ENCODE results near the gene HDAC4.

Gene HDAC4

DNA sequence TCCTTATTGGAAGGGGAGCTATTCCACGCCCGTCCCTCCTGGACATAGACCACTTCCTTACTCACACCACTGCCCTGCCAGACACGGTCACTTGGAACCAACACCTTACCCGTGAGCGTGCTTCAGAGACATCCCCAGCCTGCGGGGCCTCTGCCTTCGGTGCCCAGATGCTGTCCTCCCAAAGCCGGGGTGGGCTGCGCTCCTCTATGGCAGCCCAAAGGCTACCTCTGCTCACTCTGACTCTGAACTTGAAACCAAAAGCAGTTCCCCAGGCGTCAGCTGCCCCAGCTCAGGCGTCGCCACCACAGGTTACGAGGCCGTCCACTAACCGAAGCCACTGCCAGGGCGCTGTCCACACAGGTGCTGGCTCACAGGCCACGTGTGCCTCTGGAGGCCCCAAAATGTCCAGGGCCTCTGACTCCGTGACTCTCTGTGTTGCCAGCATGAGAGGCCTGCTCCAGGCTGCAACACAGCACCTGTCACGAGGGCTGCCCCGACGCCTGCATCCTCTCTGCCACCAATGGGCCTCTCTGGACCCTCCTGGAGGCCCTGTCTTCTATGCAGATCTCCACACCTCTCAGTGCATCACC is 23.8 kb downstream of the HDAC4 start:
- H3K27ac ChIP-seq (ENCODE audit: low read depth, low read length): no peak overlapping the region
- H3K27me3 ChIP-seq (ENCODE audit: control insufficient read depth in 1 of 2, insufficient read depth in 2 of 2, low read length in 2 of 2): no peaks in the 10 kb centered on the region
- H3K4me1 ChIP-seq (ENCODE audit: control insufficient read depth in 1 of 2, insufficient read depth in 2 of 2, low read length in 2 of 2): no peaks in the 10 kb centered on the region
- H3K4me3 ChIP-seq (ENCODE audit: low read depth in 1 of 2, low read length in 2 of 2): no peak overlapping the region
- H3K9ac ChIP-seq (ENCODE audit: low read depth in 1 of 2, low read length in 2 of 2): no peak overlapping the region
- H3K9me3 ChIP-seq (ENCODE audit: control insufficient read depth in 1 of 2, low read length in 2 of 2): no peaks in the 10 kb centered on the region
- H3K36me3 ChIP-seq (ENCODE audit: control insufficient read depth in 1 of 2, insufficient read depth in 2 of 2, low read length in 2 of 2): peaks cover 0 to 12% of the 10 kb centered on the region in 2 donors

DNA sequence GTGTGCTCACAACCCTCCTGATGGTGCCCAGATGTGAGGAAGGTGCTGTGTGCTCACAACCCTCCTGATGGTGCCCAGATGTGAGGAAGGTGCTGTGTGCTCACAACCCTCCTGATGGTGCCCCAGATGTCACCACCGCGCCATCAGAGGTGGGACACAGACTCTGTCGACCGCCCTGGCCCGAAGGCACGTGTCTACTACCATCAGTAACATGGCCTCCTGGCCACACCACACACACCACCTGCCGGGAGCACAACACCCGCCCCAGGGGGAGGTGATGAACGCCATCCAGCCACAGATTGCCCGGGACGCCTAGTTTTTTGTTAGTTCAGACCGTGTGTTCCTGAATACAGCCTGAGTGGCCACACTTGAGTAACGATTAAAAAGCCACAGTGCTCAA is 24.5 kb downstream of the HDAC4 start:
- no peak overlapping the region for H3K27ac ChIP-seq (ENCODE audit: low read depth, low read length)
- no peaks in the 10 kb centered on the region for H3K9me3 ChIP-seq (ENCODE audit: control insufficient read depth in 1 of 2, low read length in 2 of 2)
- H3K27me3 ChIP-seq (ENCODE audit: control insufficient read depth in 1 of 2, insufficient read depth in 2 of 2, low read length in 2 of 2): no peaks in the 10 kb centered on the region

DNA sequence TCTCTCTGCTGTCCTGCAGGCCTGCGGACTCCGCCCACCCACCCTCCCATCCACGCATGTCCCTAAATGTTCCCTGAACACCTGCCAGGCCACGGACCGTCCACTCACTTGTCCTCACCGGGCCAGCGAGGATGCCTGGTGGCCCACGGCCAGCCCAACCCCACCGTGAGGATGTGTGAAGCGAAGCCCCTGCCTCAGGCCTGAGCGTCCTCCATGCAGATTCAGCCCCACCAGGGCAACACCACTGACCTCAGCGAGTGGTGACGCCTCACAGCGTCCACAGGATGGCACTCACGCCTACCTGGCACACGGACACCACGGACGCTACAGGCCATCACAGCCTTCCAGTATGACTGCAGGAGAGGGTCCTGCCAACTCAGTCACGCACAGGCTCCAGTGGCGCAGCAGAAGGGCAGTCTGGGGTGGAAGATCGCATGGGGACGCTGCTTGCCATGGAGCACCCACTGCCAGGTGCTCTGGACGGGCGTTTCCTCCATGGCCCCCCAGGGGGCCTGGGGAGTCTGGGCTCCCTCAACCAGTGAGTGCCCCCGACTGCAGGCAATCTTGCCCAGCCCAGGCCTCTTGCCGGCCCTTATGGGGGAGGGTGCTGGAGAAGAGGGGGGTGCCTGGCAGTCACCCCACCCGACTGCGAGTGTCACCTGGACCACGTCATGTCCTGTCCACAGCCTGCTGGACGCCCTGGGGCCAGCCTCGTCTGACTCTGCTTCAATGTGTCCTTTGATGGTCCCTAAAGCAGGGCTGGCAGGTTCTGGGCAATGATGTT is 25.4 kb downstream of the HDAC4 start:
- H3K4me1 ChIP-seq (ENCODE audit: control insufficient read depth in 1 of 2, insufficient read depth in 2 of 2, low read length in 2 of 2): no peaks in the 10 kb centered on the region
- no peak overlapping the region for H3K4me3 ChIP-seq (ENCODE audit: low read depth in 1 of 2, low read length in 2 of 2)
- H3K9ac ChIP-seq (ENCODE audit: low read depth in 1 of 2, low read length in 2 of 2): no peak overlapping the region
- H3K9me3 ChIP-seq (ENCODE audit: control insufficient read depth in 1 of 2, low read length in 2 of 2): no peaks in the 10 kb centered on the region
- peaks cover 0 to 12% of the 10 kb centered on the region in 2 donors for H3K36me3 ChIP-seq (ENCODE audit: control insufficient read depth in 1 of 2, insufficient read depth in 2 of 2, low read length in 2 of 2)
- H3K27ac ChIP-seq (ENCODE audit: low read depth, low read length): no peak overlapping the region
- no peaks in the 10 kb centered on the region for H3K27me3 ChIP-seq (ENCODE audit: control insufficient read depth in 1 of 2, insufficient read depth in 2 of 2, low read length in 2 of 2)

More for the DNA sequence above, 24.5 kb downstream of the HDAC4 start:
- no peaks in the 10 kb centered on the region for H3K4me1 ChIP-seq (ENCODE audit: control insufficient read depth in 1 of 2, insufficient read depth in 2 of 2, low read length in 2 of 2)
- peaks cover 0 to 12% of the 10 kb centered on the region in 2 donors for H3K36me3 ChIP-seq (ENCODE audit: control insufficient read depth in 1 of 2, insufficient read depth in 2 of 2, low read length in 2 of 2)
- no peak overlapping the region for H3K4me3 ChIP-seq (ENCODE audit: low read depth in 1 of 2, low read length in 2 of 2)
- H3K9ac ChIP-seq (ENCODE audit: low read depth in 1 of 2, low read length in 2 of 2): no peak overlapping the region

DNA sequence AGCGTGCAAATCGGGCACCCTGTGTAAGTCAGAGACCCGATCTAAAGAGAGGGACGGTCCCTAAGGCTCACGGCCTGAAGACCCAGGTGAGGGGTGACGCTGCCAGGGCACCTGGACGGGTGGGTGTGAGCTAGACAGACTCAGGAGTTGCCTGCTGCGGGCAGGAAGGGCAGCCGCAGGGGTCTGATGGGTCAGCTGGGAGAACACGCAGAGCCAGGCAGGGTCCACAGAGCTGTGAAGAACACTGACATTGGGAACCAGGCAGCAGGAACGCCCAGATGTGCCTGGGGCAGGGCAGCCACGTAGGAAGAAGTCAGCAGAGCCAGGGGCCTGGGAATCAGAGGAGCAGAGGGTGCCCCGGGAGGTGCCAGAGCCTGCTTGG is 25.9 kb downstream of the HDAC4 start:
- Histone ChIP-seq H3K27ac (ENCODE audit: low read depth, low read length) (no peak overlapping the region), H3K4me3 (ENCODE audit: low read depth in 1 of 2, low read length in 2 of 2) (no peak overlapping the region), H3K9ac (ENCODE audit: low read depth in 1 of 2, low read length in 2 of 2) (no peak overlapping the region), H3K27me3 (ENCODE audit: control insufficient read depth in 1 of 2, insufficient read depth in 2 of 2, low read length in 2 of 2) (no peaks in the 10 kb centered on the region), H3K9me3 (ENCODE audit: control insufficient read depth in 1 of 2, low read length in 2 of 2) (no peaks in the 10 kb centered on the region), H3K36me3 (ENCODE audit: control insufficient read depth in 1 of 2, insufficient read depth in 2 of 2, low read length in 2 of 2) (peaks cover 0 to 16% of the 10 kb centered on the region in 2 donors), H3K4me1 (ENCODE audit: control insufficient read depth in 1 of 2, insufficient read depth in 2 of 2, low read length in 2 of 2) (no peaks in the 10 kb centered on the region)

DNA sequence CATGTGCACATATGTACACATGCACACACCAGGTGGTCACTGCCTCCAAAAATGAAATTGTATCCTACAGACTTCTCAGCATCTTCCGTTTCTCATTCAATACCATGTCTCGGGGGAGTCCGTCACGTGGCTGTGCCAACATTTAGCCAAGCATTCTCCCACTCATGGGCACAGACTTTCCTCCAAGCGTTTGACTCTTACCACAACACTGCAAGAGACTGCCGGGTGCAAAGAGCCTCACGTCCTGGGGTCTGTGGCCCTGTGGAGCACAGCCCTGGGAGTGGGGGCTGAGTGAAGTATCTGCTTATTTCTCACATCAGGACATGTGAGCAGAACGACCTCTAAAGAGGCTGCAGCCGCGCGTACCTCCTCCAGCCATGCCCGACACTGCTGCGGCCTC is 28.0 kb downstream of the HDAC4 start:
- Histone ChIP-seq H3K36me3 (ENCODE audit: control insufficient read depth in 1 of 2, insufficient read depth in 2 of 2, low read length in 2 of 2) (peaks cover 0 to 21% of the 10 kb centered on the region in 2 donors), H3K9ac (ENCODE audit: low read depth in 1 of 2, low read length in 2 of 2) (no peak overlapping the region), H3K27me3 (ENCODE audit: control insufficient read depth in 1 of 2, insufficient read depth in 2 of 2, low read length in 2 of 2) (no peaks in the 10 kb centered on the region), H3K4me1 (ENCODE audit: control insufficient read depth in 1 of 2, insufficient read depth in 2 of 2, low read length in 2 of 2) (no peaks in the 10 kb centered on the region), H3K9me3 (ENCODE audit: control insufficient read depth in 1 of 2, low read length in 2 of 2) (no peaks in the 10 kb centered on the region), H3K27ac (ENCODE audit: low read depth, low read length) (no peak overlapping the region), H3K4me3 (ENCODE audit: low read depth in 1 of 2, low read length in 2 of 2) (no peak overlapping the region)

DNA sequence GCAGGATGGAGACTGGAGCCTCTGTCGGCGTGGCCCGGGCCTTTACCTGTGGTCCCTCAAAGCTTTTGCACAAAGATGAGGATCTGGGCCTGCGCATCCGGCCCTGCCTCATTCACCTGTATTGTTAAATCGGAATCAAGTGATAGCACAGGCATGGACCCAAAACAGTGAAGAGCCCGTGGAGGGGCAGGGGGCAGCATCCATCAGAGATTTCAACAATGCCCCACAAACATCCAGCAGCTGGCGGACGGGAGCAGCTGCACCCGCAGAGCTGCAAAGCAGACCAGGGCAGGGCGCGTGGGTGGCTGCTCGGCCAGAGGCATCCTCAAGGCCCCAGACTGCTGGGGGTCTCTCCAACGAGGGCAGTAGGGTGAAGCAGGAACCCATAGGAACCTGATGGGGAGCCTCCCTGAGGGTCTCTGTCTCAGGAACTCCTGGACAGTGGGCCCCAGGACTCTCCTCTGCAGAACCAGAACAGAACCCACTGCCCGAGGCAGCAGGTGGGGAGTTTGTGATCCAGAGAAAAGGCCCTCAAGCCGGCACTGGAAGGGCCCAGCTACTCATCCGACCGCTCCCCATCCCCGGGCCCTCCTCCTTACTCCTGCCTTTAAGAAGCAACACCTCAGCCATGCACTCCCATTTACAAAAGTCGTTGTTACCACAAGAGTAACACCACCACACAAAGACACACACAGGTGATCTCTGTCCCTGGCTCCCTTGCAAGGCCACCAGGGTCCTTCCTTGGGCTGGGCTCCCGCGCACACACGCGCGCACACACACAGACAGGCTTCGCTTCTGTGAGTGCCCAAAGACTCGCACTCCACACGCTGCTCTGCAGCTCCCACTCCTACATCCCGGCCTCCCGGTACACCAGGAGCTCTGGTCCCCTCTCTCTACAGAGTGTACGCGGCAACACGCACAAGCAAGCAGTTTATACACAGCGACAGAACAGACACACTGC is 28.8 kb downstream of the HDAC4 start:
- Histone ChIP-seq H3K9me3 (ENCODE audit: control insufficient read depth in 1 of 2, low read length in 2 of 2) (no peaks in the 10 kb centered on the region), H3K27ac (ENCODE audit: low read depth, low read length) (no peak overlapping the region), H3K9ac (ENCODE audit: low read depth in 1 of 2, low read length in 2 of 2) (no peak overlapping the region), H3K4me1 (ENCODE audit: control insufficient read depth in 1 of 2, insufficient read depth in 2 of 2, low read length in 2 of 2) (no peaks in the 10 kb centered on the region), H3K27me3 (ENCODE audit: control insufficient read depth in 1 of 2, insufficient read depth in 2 of 2, low read length in 2 of 2) (no peaks in the 10 kb centered on the region), H3K4me3 (ENCODE audit: low read depth in 1 of 2, low read length in 2 of 2) (no peak overlapping the region), H3K36me3 (ENCODE audit: control insufficient read depth in 1 of 2, insufficient read depth in 2 of 2, low read length in 2 of 2) (peaks cover 0 to 16% of the 10 kb centered on the region in 2 donors)

DNA sequence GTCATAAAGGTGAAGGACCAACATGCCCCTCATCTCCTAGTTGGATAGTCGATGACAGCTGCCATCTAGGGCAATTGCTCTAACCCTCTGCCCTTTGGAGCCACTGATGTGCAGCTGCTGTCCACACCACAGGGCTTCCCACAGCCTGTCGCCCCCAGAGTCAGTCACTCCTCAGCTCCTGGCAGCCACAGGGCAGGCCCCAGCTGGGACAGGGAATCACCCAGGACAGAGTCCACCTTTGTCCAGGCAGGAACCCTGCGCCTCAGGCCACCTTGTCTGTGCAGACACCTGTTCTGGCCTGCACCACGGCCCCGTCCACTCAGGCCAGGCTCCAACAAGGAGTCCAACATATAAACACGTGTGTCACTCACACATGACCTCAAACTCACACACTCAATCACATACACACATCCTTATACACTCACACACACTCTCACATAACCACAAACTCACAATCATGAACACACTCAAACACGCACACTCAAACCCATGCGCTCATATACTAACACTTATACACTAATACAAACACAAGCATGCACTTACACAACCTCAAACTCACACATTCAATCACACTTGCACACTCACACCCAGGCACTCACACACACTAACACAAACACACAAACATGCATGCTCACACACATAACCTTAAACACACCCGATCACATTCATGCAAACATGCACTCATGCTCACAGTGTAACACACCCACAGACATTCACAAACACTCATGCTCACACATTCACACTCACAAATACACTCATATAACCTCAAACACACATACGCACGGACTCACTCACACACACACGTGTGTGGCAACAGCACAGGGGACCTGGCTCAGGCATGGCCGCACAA is 29.7 kb downstream of the HDAC4 start:
- H3K4me3 ChIP-seq (ENCODE audit: low read depth in 1 of 2, low read length in 2 of 2): no peak overlapping the region
- peaks cover 0 to 12% of the 10 kb centered on the region in 2 donors for H3K36me3 ChIP-seq (ENCODE audit: control insufficient read depth in 1 of 2, insufficient read depth in 2 of 2, low read length in 2 of 2)
- H3K27me3 ChIP-seq (ENCODE audit: control insufficient read depth in 1 of 2, insufficient read depth in 2 of 2, low read length in 2 of 2): no peaks in the 10 kb centered on the region
- H3K9ac ChIP-seq (ENCODE audit: low read depth in 1 of 2, low read length in 2 of 2): no peak overlapping the region
- no peaks in the 10 kb centered on the region for H3K9me3 ChIP-seq (ENCODE audit: control insufficient read depth in 1 of 2, low read length in 2 of 2)
- no peak overlapping the region for H3K27ac ChIP-seq (ENCODE audit: low read depth, low read length)
- no peaks in the 10 kb centered on the region for H3K4me1 ChIP-seq (ENCODE audit: control insufficient read depth in 1 of 2, insufficient read depth in 2 of 2, low read length in 2 of 2)

DNA sequence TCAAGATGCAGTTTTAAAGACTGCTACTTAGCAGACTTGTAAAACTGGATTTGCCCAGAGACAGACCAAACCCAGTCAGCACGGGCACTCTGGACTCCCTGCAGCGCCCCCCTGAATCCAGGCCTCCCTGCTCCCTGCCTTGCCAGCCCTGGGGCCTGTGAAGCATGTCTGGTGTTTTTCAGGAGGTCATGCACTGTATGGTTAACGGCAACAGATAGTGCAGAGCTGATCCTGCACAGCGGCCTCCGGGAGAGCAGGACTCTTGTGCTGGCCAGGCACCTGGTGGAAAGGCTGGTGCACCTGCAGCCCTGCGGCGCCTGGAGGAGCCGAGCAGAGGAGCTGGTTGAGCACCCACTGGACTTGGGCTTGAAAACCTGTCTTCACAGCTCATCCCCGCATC is 30.4 kb downstream of the HDAC4 start:
- Histone ChIP-seq H3K4me3 (ENCODE audit: low read depth in 1 of 2, low read length in 2 of 2) (no peak overlapping the region), H3K27ac (ENCODE audit: low read depth, low read length) (no peak overlapping the region), H3K9me3 (ENCODE audit: control insufficient read depth in 1 of 2, low read length in 2 of 2) (no peaks in the 10 kb centered on the region), H3K27me3 (ENCODE audit: control insufficient read depth in 1 of 2, insufficient read depth in 2 of 2, low read length in 2 of 2) (no peaks in the 10 kb centered on the region), H3K36me3 (ENCODE audit: control insufficient read depth in 1 of 2, insufficient read depth in 2 of 2, low read length in 2 of 2) (peaks cover 0 to 11% of the 10 kb centered on the region in 2 donors), H3K9ac (ENCODE audit: low read depth in 1 of 2, low read length in 2 of 2) (no peak overlapping the region), H3K4me1 (ENCODE audit: control insufficient read depth in 1 of 2, insufficient read depth in 2 of 2, low read length in 2 of 2) (no peaks in the 10 kb centered on the region)

DNA sequence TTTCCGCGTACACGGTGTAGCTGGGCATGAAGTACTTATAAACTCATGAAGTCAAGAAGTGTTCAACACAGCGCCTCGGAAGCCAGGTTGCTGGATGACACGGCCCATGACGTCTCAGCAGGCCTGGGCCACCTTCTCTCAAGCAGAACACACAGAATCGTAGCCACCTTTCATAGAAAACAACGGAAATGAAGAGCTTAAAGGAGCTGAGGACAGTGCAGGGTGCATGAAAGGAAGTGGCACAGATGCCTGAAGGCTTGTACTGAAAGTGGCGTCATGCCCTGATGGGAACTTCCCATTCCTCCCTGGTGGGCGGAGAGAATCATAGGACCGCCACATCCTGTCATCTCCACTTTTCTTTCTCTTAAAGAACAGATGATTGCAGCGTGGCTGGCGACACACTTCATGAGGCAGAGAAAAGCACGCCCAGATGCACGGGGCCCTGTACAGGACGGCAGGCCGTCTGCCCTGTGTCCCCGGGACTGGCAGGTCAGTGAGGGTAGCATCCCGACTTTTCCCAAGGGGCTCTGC is 31.1 kb downstream of the HDAC4 start:
- no peak overlapping the region for H3K4me3 ChIP-seq (ENCODE audit: low read depth in 1 of 2, low read length in 2 of 2)
- no peaks in the 10 kb centered on the region for H3K9me3 ChIP-seq (ENCODE audit: control insufficient read depth in 1 of 2, low read length in 2 of 2)
- H3K27ac ChIP-seq (ENCODE audit: low read depth, low read length): no peak overlapping the region
- H3K36me3 ChIP-seq (ENCODE audit: control insufficient read depth in 1 of 2, insufficient read depth in 2 of 2, low read length in 2 of 2): peaks cover 0 to 9% of the 10 kb centered on the region in 2 donors
- H3K4me1 ChIP-seq (ENCODE audit: control insufficient read depth in 1 of 2, insufficient read depth in 2 of 2, low read length in 2 of 2): no peaks in the 10 kb centered on the region
- no peaks in the 10 kb centered on the region for H3K27me3 ChIP-seq (ENCODE audit: control insufficient read depth in 1 of 2, insufficient read depth in 2 of 2, low read length in 2 of 2)
- no peak overlapping the region for H3K9ac ChIP-seq (ENCODE audit: low read depth in 1 of 2, low read length in 2 of 2)
